HG02642 (cell line): ENCODE measurements around the gene PTPRN2.

Source experiments
- ATAC-seq: cut with Tn5 transposase; IDR thresholded peaks from one replicate; pipeline ENCODE4 v1.9.1; 2021; ENCODE audit warnings: mild to moderate bottlenecking; ENCODE audit not compliant: unreplicated experiment, poor library complexity

PTPRN2 gene

DNA sequence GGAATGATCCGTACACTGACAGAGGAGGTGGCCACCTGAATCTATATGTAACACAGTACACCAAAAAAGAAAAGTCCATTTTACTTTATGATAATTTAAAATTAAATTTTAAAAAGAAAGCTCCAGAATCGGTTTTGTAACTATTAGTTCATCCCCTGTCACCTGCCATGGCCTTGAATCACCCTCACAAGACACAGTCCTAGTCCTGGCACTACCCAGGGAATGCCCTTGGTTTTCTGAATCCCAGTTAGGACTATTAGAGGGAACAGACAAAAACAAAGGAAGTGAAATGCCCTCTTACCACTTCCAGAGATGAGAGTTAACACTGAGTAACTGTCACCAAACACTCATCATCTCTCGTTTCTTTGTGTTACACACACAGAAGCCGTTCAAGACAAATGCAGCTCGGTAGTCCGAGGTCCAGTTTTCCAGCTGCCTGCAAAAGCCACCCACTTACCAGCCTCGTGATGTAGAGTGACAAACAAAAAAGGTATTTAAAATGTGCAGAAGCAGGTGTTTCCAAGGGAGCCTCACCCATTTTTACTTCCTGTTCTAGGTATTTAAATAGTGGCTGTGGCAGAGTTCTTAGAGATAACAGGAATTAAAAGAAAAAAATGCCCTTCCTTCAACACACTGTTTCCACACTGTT is 6.1 kb downstream of the PTPRN2 start:
- no peak for ATAC-seq

DNA sequence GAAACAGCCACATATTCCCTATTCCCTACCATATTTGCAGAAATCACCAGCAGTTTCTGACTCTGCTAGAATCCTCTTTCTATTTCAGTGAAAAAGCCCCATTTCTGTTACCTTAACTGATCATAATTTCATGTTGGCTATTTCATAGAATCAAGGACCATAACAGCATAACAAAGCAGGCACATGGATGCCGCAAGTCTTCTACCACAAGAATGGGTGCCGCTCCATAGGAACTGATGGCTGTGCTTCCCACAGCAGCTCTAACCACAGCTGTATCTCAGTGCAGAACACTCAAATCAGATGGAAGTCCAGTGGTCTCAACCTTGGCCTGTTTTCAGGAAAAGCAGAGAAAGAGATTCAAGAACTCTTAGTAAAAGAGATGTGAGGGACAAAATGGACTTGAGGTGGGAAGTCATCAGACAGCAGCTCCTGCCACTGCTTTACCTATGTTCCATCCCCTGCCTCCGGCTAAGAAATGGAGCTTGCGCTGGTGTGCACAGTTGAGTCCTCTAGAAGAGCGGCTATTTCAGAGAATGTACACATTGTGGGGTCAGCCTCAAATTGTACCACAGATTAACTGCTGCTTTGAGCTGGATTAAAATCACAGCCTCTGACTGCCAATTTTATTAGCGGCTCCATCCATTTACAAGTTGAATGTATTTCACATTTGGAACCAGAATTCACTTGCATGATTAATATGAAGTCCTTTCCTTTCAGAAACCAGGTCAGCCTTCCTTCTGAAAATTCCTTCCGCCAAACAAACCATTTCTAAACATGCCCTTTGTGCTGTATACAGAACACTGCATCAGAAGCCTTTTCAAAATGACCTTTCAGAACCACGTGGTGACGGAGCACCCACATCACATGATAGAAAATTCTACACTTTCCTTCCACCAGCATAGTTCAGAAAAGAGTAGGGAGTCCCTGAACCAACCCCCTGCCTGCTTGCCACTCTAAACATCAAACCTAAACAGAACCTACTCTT is 7.7 kb downstream of the PTPRN2 start:
- no peak for ATAC-seq

DNA sequence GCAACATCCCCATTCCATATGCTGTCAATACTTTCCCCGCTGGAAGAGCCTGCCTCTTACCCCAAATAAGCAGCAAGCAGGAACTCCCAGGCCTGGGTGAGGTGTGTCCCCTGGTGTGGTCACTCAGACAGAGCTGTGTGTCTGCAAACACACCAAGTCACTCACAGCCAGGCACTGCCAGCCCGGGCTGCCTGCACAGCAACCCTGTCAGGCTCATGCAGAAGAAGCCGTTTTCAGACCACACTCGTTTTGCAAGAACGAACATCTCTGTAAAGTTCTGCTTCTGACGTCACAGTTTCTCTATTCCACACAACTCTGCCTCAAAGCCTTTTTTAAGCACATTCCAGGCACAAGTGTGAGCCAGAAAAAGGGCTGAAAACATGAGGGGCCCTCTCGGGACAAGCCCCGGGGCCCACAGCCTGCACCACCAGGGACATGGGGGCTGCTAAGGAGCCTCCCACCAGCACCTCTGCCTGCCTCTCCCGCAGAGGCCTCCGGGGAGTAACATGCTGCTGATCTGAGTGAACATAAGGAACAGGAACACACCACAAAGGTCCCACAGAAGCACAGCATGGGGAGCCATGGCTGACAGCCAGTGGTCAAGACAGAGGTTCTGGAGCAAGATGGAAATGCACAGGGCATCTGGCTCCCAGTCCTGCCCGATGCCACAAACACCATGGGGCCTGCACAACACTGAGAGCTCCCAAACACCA is 11.4 kb downstream of the PTPRN2 start:
- ATAC-seq: no peak

DNA sequence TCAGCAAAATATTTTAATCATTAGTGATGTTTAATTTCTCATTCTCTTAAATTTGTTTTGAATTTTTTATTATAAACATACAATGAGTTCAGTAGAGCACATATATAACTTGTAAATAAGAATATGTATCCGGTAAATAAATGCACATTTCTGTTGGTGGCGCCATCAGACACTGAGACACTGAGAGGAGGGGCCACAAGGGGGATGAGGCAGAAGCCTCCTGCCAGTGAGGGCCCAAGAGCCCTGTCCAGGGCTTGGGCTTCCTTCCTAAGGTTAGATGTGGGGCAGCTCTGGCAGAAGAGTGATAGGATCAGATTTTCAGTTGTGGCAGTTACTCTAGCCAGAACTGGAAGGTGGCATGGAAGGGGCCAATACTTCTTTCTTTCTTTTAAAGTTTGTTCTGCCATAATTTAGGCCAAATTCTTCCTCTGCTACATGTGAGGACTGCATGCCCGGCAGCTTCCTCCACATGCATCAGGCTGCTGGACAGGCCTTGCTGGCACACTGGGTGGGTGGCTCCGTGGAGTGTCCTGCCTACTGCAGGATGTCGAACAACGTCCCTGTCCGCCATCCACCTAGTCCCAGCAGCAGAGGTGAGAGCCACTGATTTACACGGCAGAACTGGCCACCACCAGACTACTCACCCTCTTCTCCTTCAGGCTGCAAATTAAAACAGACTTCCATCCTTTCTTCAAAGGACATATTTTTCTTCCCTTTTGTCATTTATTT is 13.2 kb downstream of the PTPRN2 start:
- no peak for ATAC-seq

DNA sequence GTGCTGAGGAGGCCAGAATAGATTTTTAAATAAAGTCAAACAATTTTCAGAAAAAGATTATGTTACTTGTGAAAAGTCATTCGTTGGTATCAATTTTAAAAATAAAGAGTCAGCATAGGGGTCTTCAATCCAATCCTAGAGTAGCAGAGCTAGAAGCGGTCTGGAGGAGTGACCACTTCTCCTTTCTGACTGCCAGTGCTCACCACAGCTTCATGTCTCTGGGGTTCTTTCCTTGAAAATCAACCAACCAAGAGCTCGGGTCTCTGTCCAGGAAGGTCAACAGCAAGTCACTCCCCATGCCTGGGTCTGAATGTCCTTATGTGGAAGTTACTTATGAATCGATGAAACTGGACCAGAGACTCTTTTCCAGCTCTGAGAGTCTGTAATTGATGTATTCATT is 14.3 kb downstream of the PTPRN2 start:
- ATAC-seq: no peak

DNA sequence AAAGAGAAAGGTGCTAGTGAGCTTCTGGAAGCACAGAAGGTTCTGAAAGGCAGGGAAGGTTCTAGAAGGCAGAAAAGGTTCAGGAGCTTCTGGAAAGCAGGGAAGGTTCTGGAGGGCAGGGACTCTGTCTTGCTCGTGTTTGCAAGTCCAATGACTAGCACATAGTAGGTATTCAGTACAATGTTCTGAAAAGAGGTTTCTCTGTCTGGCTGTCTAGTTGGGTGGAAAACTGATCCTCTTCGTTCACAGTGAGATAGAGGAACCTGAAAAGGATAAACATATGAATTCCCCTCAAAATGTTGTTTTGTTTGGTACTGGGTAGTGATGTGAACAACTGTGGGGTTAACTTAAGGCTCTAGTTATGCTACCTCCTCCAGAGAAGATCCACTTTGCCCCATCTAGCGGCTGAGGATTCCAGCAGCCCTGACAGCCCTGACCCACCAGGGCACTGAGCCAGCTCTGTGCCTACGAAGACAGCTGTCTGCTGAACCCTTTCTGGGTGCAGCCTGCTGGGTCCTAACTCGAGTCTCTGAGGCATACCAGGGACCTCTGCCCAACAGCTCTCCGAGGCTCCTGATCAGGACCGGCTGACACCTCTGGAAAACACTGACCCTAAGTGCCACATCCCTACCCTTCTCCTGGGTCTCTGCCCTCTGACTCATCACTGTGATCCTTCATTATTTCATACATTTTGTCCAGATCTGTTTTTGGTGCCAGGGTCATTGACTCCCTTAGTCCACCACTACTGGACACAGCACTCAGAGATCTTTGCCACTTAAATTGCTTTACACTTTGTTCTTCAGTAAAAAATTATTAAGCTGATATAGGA is 15.4 kb downstream of the PTPRN2 start:
- no peak for ATAC-seq

DNA sequence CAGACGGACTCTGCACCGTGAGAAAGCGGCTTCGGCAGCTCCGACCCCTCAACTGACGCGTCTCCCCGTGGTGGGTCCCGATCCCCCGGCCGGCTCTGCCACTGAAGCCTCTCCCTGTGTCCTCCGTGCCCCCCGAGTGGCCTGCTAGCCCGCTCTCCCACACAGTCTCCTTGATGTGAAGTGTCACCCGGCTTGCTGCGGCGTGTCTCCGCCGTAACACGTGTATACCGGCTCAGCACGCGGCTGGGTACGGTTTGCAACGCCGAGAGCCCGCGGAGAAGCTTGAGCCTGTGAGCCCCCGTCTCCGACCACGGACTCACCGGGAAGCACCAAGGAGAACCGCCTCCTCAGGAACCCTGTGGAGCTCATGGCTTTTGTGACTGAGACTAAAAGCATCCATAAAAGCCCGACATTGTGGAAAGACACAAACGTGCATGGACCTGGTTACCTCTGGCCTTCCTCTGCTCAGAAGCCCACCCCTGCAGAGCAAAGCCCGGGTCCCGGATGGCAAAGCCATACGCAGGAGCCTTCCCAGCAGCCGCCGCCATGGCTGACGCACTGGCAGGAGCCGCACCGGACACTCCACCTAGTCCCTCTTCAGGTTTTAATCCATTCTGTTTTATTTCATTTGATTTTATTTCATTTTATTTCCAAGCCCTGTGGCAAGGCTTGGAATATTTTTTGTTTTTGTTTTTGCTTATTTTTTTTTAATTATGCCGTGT is 17.0 kb downstream of the PTPRN2 start:
- ATAC-seq: no peak

DNA sequence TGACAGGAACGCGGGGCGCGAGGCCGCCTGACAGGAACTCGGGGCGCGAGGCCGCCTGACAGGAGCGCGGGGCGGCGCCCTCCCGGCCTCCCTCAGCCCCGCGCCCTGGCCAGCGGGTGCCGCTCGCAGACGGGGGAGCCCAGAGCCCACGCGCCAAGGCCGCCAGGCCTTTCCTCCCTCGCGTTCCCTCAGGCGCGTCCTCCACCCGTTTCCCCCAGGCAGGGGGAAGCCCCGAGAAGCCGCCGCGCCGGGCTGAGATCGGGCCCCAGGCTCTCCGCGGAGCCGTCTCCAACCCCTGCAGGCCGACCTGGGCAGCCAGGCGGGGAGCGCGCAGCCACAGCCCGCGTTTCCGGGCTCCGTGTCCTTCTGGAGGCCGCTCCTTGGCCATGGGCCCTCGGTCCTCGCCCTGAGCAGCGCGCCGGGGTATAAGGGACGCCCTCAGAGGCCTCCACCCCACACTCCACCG is 17.7 kb downstream of the PTPRN2 start:
- no peak for ATAC-seq

DNA sequence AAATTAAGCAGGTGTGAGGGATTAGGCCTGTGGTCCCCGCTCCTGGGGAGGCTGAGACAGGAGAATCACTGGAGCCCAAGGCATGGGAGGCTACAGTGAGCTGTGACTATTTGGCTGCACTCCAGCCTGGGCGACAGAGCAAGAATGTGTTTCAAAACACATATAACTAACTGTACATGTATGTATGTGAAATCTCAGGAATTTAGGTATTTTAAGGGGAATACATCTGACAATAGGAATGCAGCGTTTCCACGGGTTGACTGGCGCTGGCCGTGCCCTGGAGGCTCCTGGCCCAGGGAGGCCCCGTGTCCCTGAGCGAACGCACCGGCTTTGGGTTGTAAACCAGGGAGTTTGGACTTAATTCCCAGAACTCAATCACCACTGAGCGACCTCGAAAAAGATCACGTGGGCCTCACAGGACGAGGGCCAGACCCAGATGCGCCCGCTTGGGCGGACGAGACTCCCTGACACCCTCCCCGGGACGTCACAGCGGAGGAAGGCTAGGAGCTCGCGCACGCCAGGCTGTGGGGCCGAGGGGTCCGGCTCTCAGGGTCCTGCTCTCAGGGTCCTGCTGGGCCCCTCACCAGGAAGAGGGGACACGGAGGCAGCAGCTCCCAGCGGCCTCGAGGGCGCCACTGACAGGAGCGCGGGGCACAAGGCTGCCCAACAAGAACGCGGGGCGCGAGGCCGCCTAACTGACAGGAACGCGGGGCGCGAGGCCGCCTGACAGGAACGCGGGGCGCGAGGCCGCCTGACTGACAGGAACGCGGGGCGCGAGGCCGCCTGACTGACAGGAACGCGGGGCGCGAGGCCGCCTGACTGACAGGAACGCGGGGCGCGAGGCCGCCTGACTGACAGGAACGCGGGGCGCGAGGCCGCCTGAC is 18.4 kb downstream of the PTPRN2 start:
- no peak for ATAC-seq

DNA sequence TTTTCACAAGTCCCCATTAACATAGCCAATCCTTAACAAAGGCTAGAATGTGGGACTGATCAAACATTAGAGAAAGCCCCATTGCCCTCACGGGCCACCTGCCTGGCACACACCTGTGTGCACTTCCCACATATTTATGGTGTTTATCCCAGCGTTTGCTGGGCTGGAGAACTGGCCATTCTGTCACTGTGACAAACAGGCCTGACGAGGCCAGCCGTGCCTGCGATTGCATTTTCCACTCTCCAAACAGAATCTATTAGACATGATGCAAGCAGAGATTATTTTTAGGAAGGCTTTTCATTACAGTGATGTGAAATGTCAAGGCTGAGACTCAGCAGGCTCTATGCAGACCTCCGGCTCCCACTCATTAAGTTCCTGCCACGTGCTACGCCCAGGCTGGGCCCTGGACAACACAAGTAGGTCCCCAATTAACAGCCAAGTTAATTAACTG is 20.4 kb downstream of the PTPRN2 start:
- ATAC-seq: no peak

DNA sequence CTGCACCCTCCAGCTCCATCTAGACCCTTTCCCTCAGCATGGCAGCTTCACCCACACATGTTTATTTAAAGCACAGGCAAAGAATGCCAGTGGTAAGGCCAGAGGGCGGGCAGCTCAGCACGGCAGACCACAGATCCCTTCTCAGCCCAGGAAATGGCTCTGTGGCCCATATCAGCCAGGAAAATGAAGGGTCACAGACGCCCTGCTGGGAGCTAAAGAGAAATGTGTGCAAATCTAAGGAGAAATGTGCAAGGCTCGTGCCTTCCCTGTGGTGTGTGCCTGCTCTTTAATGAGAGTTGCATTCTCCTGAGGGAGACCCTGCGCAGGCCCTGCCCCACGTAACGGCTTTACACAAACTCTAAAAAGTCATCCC is 23.0 kb downstream of the PTPRN2 start:
- ATAC-seq: no peak

DNA sequence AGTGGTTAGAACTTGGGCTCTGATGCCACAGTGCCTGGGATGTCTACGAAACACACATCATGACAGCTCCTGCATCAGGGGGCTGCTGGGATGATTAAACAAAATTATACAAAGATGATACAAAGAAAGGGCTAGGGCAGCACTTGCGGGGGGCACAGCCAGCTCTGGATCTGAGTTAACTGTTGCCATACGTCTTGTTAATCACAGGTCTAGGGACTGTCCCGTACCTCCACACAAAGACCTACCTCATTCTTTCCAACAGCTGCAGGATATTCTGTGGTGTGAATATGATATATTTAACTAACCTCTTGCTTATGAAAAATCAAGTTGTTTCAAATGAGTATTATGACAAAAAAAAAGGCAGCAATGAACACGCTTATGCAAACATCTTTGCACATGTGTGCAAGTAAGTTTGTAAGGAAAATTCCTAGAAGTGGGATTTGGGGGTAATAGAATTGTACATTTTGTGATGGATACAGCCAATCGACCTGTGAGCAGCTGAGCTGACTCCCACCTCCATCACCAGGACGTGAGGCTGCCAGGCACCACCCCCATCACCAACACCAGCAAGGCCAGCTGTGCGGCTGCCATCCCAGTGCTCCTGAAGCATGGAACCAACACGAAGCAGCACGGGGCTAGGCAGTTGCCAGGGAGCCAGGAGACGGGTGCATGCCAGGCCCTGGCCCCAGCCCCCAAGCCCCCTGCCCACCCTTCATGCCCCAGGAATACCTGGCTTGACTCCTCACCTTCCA is 23.5 kb downstream of the PTPRN2 start:
- ATAC-seq: no peak

DNA sequence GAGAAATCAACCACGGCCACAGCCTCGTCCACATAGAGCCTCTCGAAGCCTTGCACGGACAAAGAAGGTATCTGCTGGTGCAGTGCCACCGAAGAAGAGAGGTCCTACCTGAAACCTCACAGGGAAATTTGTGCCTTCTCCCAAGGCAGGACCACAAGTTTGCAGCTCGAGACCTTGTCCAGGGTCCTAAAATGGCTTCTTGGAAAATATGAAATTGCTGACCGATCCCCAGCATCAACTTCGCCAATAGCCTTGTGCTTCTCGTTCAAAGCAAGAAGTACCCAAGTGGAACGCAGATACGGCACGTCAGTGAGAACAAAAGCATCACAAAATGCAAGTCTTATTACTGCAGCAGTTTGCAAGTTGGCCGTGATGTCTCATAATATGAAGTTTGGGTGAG is 24.6 kb downstream of the PTPRN2 start:
- no peak for ATAC-seq

DNA sequence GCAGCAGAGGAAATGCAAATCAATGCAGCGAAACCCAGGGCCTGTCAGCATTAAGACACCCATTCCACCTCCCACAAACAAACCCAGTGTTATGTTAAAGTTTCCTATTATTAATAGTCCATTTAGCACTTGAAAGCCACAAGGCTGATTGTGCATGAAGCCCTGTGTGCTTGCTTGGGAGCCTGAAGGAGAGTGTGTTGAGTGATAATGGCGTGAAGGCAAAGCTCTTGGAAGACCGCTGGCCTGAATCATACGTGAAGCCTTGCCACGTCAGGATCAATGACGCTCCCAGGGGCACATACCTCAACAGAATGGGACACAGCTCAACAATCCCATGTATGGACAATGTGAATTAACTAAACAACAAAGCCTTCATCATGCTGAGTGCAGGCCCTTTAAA is 25.1 kb downstream of the PTPRN2 start:
- ATAC-seq: no peak

DNA sequence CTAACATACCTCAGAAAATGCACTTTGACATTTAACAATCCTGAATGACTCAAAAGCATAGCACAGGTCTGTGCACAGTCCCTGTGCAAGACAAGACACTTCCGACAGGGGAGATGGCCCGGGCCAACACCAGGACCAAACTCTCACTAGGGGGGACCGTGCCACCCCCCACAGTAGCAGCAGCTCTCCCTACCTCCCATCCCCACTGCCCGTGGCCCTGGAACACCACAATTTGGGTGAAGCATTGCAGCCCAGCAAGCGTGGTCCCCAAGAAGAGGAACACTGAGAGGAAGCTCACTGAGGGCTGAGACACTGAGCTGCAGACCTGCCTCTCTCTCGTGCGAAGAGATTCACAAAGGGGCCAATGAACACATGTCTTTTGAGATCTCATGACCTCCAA is 26.0 kb downstream of the PTPRN2 start:
- no peak for ATAC-seq

DNA sequence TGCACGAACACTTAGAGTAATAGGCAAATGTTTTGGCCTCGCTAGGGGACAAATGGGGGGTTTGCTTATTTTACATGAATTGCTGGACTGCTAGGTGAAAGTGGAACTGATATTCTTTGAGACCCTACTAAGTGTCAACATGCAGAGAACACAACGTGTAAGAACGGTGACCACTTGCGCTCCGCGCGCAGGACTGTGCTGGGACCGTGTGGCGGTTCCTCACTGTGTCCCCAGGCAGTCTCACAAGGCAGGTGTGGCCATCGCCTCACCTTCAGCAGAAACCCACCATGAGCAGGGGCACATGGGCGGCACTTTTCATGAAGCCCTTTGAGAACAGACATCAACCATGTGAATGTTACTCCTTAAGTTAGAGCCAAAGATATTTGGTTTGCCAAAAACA is 27.2 kb downstream of the PTPRN2 start:
- ATAC-seq: no peak

DNA sequence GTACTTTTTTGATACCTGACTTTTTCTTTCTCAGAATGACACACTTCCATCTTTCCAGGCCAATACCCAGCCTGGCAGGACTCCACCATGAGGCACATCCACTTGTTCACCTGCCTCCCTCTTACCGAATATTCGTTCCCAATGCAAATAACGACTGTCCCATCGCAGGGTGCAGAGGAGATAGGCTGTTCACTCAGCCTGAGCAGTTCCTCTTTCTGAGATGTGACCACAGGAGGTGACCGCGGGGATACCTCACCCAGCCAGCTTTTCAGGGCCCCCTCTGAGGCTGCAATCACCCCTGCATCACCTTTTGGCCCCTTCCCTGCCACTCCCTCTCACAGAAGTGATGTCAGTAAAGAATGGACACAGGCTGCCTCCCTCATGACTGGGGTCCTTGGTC is 28.3 kb downstream of the PTPRN2 start:
- ATAC-seq: no peak
